Jurkat, Clone E6-1 (cell line): ENCODE results near the gene CDH22.

Experiments
- DNase-seq: peaks from one replicate; pipeline ENCODE4 v3.0.0-alpha.2; 2011; ENCODE audit warnings: low read depth, low spot score
- H3K4me3 ChIP-seq: 2 replicates; pipeline ENCODE4 v1.5.1; 2011; ENCODE audit warnings: mild to moderate bottlenecking, low read length, control low read depth, moderate library complexity

Gene CDH22

GRCh38 chr20:46259260-46259859, 48.9 kb downstream of the CDH22 start:
- no peak for DNase-seq
- H3K4me3 ChIP-seq: no peak overlapping the region

DNA sequence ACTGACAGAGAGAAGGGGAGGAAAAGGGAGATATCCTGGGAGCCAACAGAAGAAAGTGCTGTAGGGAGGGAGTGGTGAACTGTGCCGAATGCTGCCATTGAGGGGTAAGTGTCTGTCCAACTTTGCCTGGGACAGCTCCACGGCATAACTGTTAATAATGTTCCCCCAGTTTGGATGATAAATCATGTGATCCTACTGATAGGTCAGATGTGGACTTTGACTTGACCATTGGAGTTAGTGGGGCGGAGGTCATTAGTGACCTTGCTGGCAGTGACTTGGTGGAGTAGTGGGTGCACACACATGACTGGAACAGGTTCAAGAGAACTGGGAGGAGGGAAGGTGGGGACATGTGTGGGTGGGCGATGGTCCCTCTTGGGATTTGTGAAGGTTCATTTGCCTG, 50.4 kb downstream of the CDH22 start:
- DNase-seq: no peak

DNA sequence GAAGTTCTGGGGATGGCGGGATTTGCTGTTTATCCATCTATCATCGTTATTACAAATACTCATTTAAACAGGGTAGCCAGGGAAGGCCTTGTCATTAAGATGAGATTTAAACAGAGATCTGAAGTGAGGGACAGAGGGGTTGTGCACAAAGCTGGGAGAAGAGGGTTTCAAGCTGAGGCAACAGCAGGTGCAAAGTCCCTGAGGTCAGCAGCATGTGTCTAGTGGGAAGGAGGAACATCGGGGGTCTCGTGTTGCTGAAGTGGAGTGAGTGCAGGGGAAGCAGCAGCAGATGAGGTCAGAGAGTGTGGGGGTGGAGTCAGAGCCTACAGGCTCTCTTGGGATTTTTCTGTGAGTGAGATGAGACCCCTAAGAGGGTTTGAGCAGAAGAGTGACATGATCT, 52.0 kb downstream of the CDH22 start:
- H3K4me3 ChIP-seq: no peak overlapping the region
- no peak for DNase-seq

More for the DNA sequence above, 50.4 kb downstream of the CDH22 start:
- no peak overlapping the region for H3K4me3 ChIP-seq

GRCh38 chr20:46255440-46256104, 52.7 kb downstream of the CDH22 start:
- no peak overlapping the region for H3K4me3 ChIP-seq
- DNase-seq: peak; percentile 55

- no peak for DNase-seq
- H3K4me3 ChIP-seq: no peak overlapping the region
These were observed 54.9 kb downstream of the CDH22 start for GRCh38 chr20:46253391-46253790.

GRCh38 chr20:46252352-46253091, 55.8 kb downstream of the CDH22 start:
- H3K4me3 ChIP-seq: no peak overlapping the region
- no peak for DNase-seq

- DNase-seq: no peak
- H3K4me3 ChIP-seq: no peak overlapping the region
These were observed 57.1 kb downstream of the CDH22 start for GRCh38 chr20:46251211-46251673.

DNA sequence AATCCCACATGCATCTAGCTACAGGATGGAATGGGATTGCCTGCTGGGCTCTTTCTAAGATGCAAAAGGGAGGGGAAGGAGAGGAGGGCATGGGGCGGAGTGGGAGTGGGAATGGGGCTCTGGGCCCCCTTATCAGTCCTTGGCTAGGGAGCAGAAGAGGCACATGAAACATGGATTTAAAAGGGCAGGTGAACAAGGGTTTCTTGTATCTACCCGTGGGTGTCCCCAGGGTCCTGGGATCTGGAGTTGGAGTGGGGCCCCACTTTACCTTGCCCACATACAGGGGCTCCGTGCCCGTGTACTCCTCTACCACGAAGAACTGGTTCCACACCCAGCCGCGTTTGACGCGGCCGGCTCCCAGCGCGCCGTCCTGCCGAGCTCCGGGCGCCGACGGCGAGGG, 57.5 kb downstream of the CDH22 start:
- DNase-seq: no peak
- H3K4me3 ChIP-seq: no peak overlapping the region

GRCh38 chr20:46249671-46250070, 58.6 kb downstream of the CDH22 start:
- no peak overlapping the region for H3K4me3 ChIP-seq
- no peak for DNase-seq

GRCh38 chr20:46246559-46246958, 61.7 kb downstream of the CDH22 start:
- peak; percentile 85 for DNase-seq
- H3K4me3 ChIP-seq: peak overlapping the region; percentile 4

DNA sequence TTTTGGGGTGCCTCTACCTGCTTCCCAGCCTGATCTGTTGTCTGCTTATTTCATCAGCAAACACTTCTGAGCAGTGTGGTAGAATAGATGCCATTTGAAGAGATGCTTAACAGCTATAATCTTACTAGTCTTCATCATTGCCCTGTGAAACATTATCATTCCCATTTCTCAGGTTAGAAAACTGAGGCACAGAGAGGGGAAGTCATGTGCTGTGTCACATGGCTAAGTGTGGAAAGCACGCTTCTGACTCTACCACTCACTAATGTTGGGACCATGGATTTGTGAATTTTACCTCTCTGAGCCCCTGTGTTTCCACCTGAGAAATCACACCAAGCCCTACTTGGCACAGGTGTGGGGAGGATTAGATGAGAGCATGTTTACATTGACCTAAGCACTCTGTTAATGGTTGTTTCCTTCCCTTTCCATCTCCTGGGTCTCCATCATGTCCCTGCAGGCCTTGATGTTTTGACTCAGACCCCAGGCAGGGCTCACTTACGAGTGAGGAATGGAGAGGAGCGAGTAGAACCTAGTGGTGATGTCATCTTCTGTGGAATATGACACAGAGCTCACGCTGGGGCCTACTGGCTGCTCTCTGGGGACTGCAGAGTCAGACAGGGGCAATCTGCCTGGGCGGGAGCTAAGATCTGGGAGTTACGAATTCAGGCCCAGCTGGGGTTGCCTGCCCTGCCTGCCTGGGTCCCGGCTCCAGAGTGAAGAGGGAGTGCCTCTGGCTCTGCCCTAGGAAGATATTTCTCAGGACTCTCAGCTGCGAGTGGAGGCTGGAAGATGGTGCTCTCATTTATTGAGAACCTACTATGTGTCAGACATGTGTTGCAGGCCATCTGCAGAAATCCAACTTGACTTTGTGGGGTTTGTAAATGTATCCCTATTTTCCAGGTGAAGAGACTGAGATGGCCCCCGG, 64.3 kb downstream of the CDH22 start:
- no peak for DNase-seq
- H3K4me3 ChIP-seq: no peak overlapping the region

DNA sequence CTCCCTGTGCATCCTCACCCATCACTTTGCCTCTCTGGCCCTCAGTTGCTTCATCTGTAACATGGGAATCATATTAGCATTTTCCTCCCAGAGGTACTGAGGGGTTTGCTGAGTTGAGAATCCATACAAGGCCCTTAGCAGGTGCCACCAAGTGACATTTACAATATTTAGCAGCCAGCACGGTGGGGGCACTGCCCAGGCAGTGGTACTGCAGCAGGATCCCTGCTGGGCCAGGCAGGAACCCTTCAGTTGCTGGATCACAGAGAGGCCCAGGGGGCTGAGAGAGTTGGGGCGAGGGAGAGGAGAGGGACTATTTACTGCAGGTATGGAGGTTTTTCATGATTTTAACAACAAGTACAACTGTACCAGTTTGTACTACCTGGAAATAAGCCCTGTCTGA, 65.9 kb downstream of the CDH22 start:
- DNase-seq: no peak
- no peak overlapping the region for H3K4me3 ChIP-seq

DNA sequence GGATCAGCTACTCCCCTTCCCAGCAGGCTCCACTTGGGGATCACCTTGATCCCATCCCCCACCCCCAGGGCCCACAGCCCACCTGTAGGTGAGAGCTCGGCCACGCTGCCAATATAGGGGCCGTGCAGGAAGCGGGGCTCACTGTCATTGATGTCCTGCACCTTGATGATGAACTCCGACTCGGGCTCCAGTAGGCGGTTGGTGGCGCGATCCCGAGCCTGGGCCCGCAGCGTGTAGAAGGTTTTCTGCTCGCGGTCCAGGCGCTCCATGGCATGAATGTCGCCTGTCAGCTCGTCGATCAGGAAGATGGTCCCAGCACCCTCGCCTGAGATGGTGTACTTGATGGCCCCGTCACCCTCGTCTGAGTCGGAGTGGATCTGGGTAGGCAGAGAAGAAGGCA, 67.4 kb downstream of the CDH22 start:
- H3K4me3 ChIP-seq: no peak overlapping the region
- no peak for DNase-seq

DNA sequence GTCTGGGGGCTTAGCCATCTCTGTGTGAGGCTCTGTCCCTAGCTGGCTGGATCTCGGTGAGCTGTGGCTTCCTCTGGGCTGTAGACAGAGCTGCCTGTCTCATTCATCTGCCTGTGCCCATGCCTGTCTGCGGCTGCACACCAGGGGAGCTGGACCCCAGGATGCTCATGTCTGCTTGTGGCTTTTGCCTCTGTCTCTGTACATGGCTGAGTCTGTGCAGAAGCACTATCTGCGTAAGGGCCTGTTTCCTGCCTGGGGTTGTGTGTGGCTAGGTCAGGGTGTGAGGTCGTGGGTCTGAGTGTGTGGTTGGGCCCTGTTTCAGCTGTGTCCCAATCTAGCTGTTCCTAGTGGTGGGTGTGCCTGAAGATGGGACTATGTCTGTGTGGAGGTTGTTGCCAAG, 68.2 kb downstream of the CDH22 start:
- DNase-seq: peak; percentile 53

DNA sequence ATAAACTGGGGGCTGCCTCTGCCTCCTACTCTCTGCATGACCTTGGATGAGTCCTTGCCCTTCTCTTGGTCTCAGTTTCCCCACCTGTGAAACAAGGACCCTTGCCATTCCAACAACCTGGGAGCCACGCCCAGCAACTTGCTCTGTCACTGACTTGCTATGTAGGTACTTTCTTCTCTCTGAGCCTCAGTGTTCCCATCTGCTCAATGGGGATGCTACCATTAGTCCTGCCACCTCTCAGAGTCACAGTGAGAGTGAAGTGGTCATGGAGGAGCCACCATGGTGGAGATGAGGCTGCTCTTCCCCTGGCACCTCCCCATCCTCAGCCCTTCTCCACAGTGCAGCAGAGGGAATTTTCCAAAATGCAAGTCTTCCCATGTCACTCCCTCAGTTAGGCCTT, 70.6 kb downstream of the CDH22 start:
- no peak for DNase-seq
- no peak overlapping the region for H3K4me3 ChIP-seq

More for the DNA sequence above, 68.2 kb downstream of the CDH22 start:
- H3K4me3 ChIP-seq: no peak overlapping the region

- DNase-seq: peak; percentile 21
- no peak overlapping the region for H3K4me3 ChIP-seq
These were observed 71.1 kb downstream of the CDH22 start for GRCh38 chr20:46237227-46237626.

- no peak for DNase-seq
- no peak overlapping the region for H3K4me3 ChIP-seq
These were observed 73.2 kb downstream of the CDH22 start for GRCh38 chr20:46235077-46235476.

DNA sequence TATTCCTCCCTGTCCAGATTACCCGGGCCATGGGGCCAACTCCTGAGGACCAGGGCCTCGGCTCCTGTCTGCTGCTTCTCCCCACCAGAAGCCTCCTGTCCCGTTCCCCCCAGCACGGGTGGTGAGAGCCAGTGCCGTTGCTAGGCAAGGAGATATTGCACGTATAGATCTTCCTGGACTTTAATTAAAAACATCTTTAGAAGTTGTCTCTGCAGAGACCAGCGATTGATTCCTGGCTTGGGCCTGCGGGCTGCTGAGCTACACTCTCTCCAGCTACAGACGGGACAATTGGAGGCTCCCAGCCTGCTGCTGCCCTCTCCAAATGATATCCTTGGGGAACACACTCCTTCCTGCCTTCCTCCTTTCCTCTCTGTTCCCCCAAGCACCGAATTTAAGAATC, 74.6 kb downstream of the CDH22 start:
- H3K4me3 ChIP-seq: no peak overlapping the region
- no peak for DNase-seq

DNA sequence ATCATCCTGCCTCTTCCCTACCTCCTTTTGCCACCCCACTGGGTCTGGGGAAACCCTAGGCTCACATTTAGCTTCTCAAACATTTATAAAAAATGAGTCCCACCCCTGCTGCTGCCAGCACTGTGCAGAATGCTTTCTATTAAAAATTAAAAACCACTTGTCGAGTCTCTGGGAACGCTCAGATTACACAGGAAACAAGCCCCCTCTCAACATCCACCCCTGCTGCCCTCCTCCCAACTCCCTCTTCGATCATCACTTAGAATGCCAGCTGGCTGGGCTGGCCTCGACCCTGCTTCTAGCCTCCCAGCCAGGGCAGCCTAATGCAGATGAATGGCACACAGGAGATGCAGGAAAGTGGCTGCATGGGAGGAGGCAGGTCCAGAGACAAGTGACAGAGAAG, 75.8 kb downstream of the CDH22 start:
- no peak overlapping the region for H3K4me3 ChIP-seq
- DNase-seq: no peak
